Measurements from ENCODE around the gene ABI2.

GRCh38 chr2:203301667-203302066 is 26.5 kb upstream of the ABI2 start:
- TF ChIP-seq CTCF (IDR thresholded peaks at IDR 0.05) (no peak), POLR2A (IDR thresholded peaks at IDR 0.05) (no peak)

Data from esophagus squamous epithelium (tissue), 4 donors.